Heart right ventricle (tissue), 16 donors: Measurements from ENCODE around the gene PBXIP1. TPM values are rescaled to one million over a fixed set of nuclear protein-coding genes. Genes with fewer than 3 reads are reported as not detected.

Experiments used
- ATAC-seq, 8 donors: fragments of 200-7000 bp; cut with Tn5 transposase; one replicate each; pipeline ENCODE4 v1.9.1; 2020; ENCODE audit warnings: mild to moderate bottlenecking in 8 of 8, moderate library complexity in 8 of 8, moderate number of reproducible peaks in 1 of 8
- DNase-seq, 2 donors: peaks; one replicate each; pipeline ENCODE4 v3.0.0-alpha.2; 2020
- H3K27ac ChIP-seq, 10 donors: fragments of 200-600 bp; sonication (generic) in 2 of 10; one replicate each; pipeline versions ENCODE4 v1.5.0 to v1.8.0; 2020 to 2022; ENCODE audit warnings: mild to moderate bottlenecking in 3 of 10
- H3K27me3 ChIP-seq, 7 donors: fragments of 200-600 bp; one replicate each; pipeline ENCODE4 v1.8.0; 2021 to 2022; ENCODE audit warnings: mild to moderate bottlenecking in 2 of 7
- H3K36me3 ChIP-seq, 9 donors: fragments of 200-600 bp; sonication (generic) in 1 of 9; one replicate each; pipeline versions ENCODE4 v1.5.0 to v1.8.0; 2020 to 2022; ENCODE audit warnings: mild to moderate bottlenecking in 2 of 9
- H3K4me1 ChIP-seq, 9 donors: fragments of 200-600 bp; sonication (generic) in 1 of 9; one replicate each; pipeline versions ENCODE4 v1.5.0 to v1.8.0; 2020 to 2022; ENCODE audit warnings: mild to moderate bottlenecking in 4 of 9
- H3K4me3 ChIP-seq, 10 donors: fragments of 200-600 bp; sonication (generic) in 2 of 10; one replicate each; pipeline versions ENCODE4 v1.5.0 to v1.8.0; 2020 to 2022; ENCODE audit warnings: mild to moderate bottlenecking in 7 of 10, moderate library complexity in 2 of 10
- H3K9me3 ChIP-seq, 11 donors: fragments of 200-600 bp in 10 of 11; sonication (generic) in 2 of 11; one replicate each; pipeline versions ENCODE4 v1.5.0 to v1.8.0; 2013 to 2022; ENCODE audit warnings: mild to moderate bottlenecking in 2 of 11, control low read depth in 1 of 11, moderate library complexity in 1 of 11
- WGBS, 2 donors: extraction: QIAGEN DNeasy Blood & Tissue Kit; methylation state at CpG; one replicate each; pipeline ENCODE4 v1.1.7; 2013; ENCODE audit warnings: inconsistent platforms in 1 of 2; 5-methylcytosine and 5-hydroxymethylcytosine counted together
- intact Hi-C, 10 donors: fragments of 100-400 bp; cut with DNase I; formaldehyde crosslinking; loops; one replicate each; pipeline versions ENCODE4 v1.11.1 to v1.14.2; 2022
- polyA plus RNA-seq, 2 donors: library from polyadenylated mRNA; stranded (reverse); fragments of 200-250 nt; gene quantifications; one replicate each; pipeline ENCODE4 v1.2.3, GENCODE V29; 2013
- total RNA-seq, 10 donors: library from RNA; stranded (reverse); fragmentation: NEBNext Ultra II Directional in 3 of 10; extraction: Animal tissue kit (Norgen Biotek cat#: 25700) in 3 of 10; gene quantifications; one replicate each; pipeline versions ENCODE4 v1.2.1 to v1.2.4, GENCODE V29; 2021 to 2023
- TF ChIP-seq, protein P1 (sequence below), 9 donors: fragments of 200-600 bp; sonication (generic) in 2 of 9; IDR thresholded peaks; one replicate each; pipeline versions ENCODE4 v1.5.0 to v1.8.0; 2021 to 2022; ENCODE audit warnings: antibody characterized with exemption in 9 of 9, mild to moderate bottlenecking in 5 of 9, moderate library complexity in 1 of 9
- donor health status: Arrhythmogenic right ventricular cardiomyopathy.
- donor health status: ischemic (EF 13 %, LVEDD 7.1; RV severe dilation, severe dysfunction).
- donor health status: healthy with polysubstance abuse.
- donor health status: DM: no; HTN: yes; CAD: no.
- donor health status: DM: no; HTN: no; CAD: no.
- donor health status: ischemic (EF 25% LVEDD 6.9; RV normal size, moderate dysfunction).
- donor health status: ischemic (EF 25% LVEDD 5.7; RV mildly dilated, moderate dysfunction).
- donor health status: healthy.
- donor health status: DM: yes; HTN: yes; CAD: no.
- donor health status: Ischemic cardiomyopathy.
- donor health status: ischemic (EF 35%, LVEDD 5.7; RV mildly dilated, moderate dysfunction).
- donor health status: nonischemic (EF 11% LVEDD 7.7; RV severe dilation, severe dysfunction).
- donor health status: DM: yes; HTN: yes; CAD: no.
- donor health status: PGD.
- donor health status: ischemic (EF 29% LVEDD 5.4; RV normal size, mild dysfunction).
- donor health status: nonischemic (EF 23%, LVEDD 6.1; RV moderate dilation, normal function).

The PBXIP1 gene
- total and polyA plus RNA-seq, 12 donors, result 25.4 to 75.0 (median 46.0) TPM

DNA sequence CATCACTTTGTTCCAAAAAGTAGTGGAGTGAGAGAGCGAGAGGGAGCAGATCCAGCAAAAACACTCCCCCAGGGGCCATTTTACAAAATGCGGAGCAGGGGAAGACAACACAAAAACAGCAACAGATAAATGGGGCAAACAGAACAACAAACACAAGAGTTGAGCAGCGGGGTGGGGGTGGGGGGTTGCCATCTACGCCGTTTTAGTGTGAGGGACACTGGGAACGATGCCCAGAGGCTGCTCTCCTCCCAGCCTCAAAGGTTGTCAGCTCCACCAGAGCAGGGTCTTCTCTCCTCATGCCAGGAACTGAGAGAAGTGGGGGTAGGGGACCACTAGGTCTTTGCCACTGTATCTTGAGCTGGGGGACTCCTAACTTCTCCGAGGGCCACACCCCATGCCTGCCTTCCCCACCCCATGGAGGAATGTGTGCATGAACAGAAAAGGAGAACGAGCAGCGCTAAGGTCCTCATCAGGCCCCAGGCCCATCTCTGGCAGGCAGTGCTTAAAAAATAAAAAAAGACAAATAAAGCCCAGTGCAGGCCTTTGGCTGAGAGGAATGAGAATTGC, 1.3 kb upstream of the PBXIP1 start:
- no peaks in the 10 kb centered on the region for H3K9me3 ChIP-seq
- WGBS, 2 donors, result 27 to 45% methylated on average over 9 of the region's 9 CpGs
- peaks cover 15 to 73% (median 57%) of the 10 kb centered on the region in 9 donors for H3K4me1 ChIP-seq
- H3K36me3 ChIP-seq, result peaks cover 0 to 21% (median 15%) of the 10 kb centered on the region in 9 donors
- no peaks in the 10 kb centered on the region for H3K27me3 ChIP-seq
- peak overlapping the region in 9 of 10 donors; percentile 69 to 84 (median 80) for H3K27ac ChIP-seq
- DNase-seq, result no peak
- TF ChIP-seq, protein P1, sequence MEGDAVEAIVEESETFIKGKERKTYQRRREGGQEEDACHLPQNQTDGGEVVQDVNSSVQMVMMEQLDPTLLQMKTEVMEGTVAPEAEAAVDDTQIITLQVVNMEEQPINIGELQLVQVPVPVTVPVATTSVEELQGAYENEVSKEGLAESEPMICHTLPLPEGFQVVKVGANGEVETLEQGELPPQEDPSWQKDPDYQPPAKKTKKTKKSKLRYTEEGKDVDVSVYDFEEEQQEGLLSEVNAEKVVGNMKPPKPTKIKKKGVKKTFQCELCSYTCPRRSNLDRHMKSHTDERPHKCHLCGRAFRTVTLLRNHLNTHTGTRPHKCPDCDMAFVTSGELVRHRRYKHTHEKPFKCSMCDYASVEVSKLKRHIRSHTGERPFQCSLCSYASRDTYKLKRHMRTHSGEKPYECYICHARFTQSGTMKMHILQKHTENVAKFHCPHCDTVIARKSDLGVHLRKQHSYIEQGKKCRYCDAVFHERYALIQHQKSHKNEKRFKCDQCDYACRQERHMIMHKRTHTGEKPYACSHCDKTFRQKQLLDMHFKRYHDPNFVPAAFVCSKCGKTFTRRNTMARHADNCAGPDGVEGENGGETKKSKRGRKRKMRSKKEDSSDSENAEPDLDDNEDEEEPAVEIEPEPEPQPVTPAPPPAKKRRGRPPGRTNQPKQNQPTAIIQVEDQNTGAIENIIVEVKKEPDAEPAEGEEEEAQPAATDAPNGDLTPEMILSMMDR (IDR thresholded peaks at IDR 0.05), result no peak
- H3K4me3 ChIP-seq, result peak overlapping the region in 2 of 10 donors; percentile 52 to 74
- ATAC-seq, result no peak
- intact Hi-C loops, result loop anchor here in 3 of 10 donors (5.0 to 10.0 kb wide), 3 partner anchors 58 to 95 kb away; partner anchors contain the start of gene ADAM15 (in 1 of the 3)

DNA sequence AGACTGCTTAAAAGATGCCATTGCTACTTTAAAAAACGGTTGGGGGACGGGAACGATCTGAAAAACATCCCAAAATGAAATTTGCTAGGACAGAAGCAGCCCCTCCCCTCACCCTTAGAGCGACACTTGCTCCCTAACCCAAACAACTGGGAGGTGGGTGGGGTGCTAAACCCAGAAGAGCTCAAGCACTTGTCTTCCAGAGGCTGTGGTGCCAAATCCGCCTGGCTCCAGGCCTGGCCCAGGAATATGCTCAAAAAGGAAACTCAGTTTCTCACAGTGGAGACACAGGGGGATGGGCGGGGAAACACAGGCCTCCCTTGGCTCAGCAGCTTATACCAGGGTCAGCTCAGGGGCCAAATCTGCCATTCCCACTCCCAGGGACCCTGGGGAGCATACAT, 644 bp upstream of the PBXIP1 start:
- peak in 6 of 8 donors; percentile 3 to 45 (median 29) for ATAC-seq
- Histone ChIP-seq H3K27me3 (no peaks in the 10 kb centered on the region), H3K9me3 (no peaks in the 10 kb centered on the region), H3K4me3 (peak overlapping the region; percentile 26 to 74 (median 60)), H3K36me3 (peaks cover 0 to 25% (median 15%) of the 10 kb centered on the region in 9 donors), H3K4me1 (peaks cover 15 to 71% (median 58%) of the 10 kb centered on the region in 9 donors), H3K27ac (peak overlapping the region in 9 of 10 donors; percentile 69 to 84 (median 80))
- WGBS, 2 donors, result 1 to 8% methylated on average over 6 of the region's 6 CpGs
- intact Hi-C loops, result loop anchor here in 3 of 10 donors (5.0 to 10.0 kb wide), 3 partner anchors 58 to 96 kb away; partner anchors contain the start of gene ADAM15 (in 1 of the 3)
- TF ChIP-seq, protein P1 (IDR thresholded peaks at IDR 0.05), result no peak
- peak in 1 of 2 donors; percentile 48 for DNase-seq

DNA sequence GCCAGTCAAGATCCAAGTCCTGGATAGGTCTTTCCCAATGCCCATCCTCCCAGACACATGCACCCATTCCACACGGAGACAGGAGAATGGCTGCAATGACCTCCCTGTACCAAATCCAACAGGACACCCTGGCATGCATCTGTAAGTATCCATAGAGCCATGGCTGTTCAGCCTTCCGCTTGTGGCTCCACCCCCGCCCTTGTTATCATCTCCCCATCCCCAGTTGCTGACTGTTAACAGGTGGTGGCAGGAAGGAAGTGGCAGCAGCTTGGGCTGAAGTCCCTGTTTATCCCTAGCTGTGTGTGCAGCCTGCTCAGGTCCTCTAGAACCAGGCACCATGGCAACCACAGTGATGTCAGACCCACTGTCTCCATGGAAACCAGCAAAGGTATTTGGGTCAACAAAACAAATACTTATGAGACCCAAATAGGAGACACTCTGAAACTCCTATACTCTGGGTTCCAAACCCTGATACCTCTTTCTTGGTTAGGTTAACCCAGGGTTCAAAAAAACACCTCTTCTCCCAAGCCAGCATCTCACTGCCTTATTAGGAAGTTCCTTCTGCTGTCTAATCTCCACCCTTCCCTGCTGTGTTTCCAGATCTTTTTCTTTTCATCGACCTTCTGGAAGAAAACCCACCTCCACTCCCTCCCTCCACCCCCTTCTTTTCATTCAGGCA, 721 bp downstream of the PBXIP1 start:
- peaks cover 0 to 39% (median 15%) of the 10 kb centered on the region in 9 donors for H3K36me3 ChIP-seq
- peak in 1 of 8 donors; percentile 2 for ATAC-seq
- intact Hi-C loops, result loop anchor here in 3 of 10 donors (5.0 to 10.0 kb wide), 3 partner anchors 60 to 97 kb away; partner anchors contain the start of gene ADAM15 (in 1 of the 3)
- H3K4me3 ChIP-seq, result peak overlapping the region; percentile 26 to 74 (median 60)
- TF ChIP-seq, protein P1 (IDR thresholded peaks at IDR 0.05), result no peak
- H3K4me1 ChIP-seq, result peaks cover 15 to 60% (median 49%) of the 10 kb centered on the region in 9 donors
- 11 to 16% methylated on average over 4 of the region's 4 CpGs for WGBS, 2 donors
- H3K9me3 ChIP-seq, result no peaks in the 10 kb centered on the region
- no peak for DNase-seq
- H3K27ac ChIP-seq, result peak overlapping the region in 8 of 10 donors; percentile 69 to 84 (median 80)
- H3K27me3 ChIP-seq, result no peaks in the 10 kb centered on the region

DNA sequence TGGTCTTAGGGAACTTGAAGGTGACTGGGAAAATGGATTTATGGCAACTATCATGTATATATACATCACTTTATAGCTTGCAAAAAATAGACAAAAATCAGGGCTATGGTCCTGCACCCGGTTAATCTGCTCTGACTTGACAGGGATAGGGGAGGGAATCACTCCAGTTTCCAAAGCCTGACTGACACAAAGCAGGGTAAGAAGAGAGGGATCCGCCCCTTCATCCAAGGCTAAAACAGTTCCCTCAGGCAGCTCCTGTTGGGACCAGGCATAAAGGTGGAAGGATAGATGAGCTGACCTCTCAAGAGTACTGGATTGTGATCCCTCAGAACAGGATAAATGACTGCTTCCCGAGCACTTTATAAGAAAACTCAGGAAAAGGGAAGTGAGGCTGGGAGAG, 1.4 kb downstream of the PBXIP1 start:
- Histone ChIP-seq H3K9me3 (no peaks in the 10 kb centered on the region), H3K27ac (peak overlapping the region in 1 of 10 donors; percentile 77), H3K4me3 (peak overlapping the region in 5 of 10 donors; percentile 60 to 74 (median 68)), H3K36me3 (peaks cover 0 to 41% (median 14%) of the 10 kb centered on the region in 9 donors), H3K27me3 (no peaks in the 10 kb centered on the region), H3K4me1 (peaks cover 15 to 57% (median 48%) of the 10 kb centered on the region in 9 donors)
- 67 to 73% methylated on average over 3 of the region's 3 CpGs for WGBS, 2 donors
- ATAC-seq (no peak), DNase-seq (no peak)
- TF ChIP-seq, protein P1 (IDR thresholded peaks at IDR 0.05), result no peak
- intact Hi-C loops, result loop anchor here in 1 of 10 donors (10.0 kb wide), 1 partner anchor 60 kb away; no protein-coding TSS in a partner anchor
